ENCODE measurements around the gene WBP4.

Gene WBP4

DNA sequence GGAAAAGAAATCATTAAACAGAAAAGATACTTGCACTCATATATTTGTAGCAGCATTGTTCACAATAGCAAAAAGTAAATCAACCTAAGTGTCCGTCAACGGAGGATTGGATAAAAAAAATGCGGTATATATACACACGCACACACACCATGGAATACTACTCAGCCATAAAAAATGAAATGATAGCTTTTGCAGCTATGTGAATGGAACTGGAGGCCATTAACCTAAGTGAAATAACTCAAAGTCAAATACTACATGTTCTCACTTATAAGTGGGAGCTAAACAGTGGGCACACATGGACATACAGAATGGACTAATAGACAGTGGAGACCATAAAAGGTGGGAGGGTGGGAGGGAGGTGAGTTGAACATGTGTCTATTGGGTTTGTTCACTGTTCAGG lies 18.4 kb downstream of the WBP4 start:
- TF ChIP-seq CEBPB (IDR thresholded peaks at IDR 0.05) (no peak), RAD21 (IDR thresholded peaks at IDR 0.05; ENCODE audit: low read depth) (no peak), YY1 (IDR thresholded peaks at IDR 0.05; ENCODE audit: low read depth) (no peak), ZBTB7A (IDR thresholded peaks at IDR 0.05; ENCODE audit: low read depth) (no peak), FOXM1 (IDR thresholded peaks at IDR 0.05; ENCODE audit: borderline replicate concordance, low read depth) (no peak), EP300 (IDR thresholded peaks at IDR 0.05; ENCODE audit: borderline replicate concordance) (no peak), TCF12 (IDR thresholded peaks at IDR 0.05; ENCODE audit: low read depth) (no peak), TAF1 (IDR thresholded peaks at IDR 0.05; ENCODE audit: low read depth) (no peak)

DNA sequence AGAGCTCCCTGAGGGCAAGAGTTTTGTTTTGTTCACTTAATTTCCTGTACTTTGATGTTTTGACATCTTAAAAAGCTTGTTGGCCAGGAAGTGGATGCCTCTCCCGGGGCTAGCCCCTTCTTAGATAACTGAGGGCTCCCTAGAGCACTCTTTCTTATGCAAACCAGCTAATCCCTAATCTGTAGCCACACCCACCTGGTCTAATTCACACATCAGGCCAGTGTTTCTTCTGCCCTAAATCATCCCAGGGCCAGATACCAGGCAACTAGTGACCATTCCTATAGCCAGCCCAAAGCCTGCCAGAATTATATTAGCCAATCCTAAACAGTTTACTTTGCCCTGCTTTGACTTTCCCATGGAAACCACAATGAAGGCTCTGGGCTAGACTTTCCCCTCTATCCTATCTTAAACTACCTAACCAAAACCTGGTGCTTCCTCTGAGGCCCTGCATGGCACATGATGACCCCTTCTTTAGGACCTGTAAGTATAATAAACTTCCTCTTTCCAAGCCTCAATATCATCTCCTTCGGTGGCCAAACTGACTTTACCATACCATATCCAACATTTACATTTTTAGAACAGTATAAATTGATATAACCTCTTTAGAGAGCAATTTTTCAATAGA lies 24.8 kb downstream of the WBP4 start:
- TF ChIP-seq, protein P1, sequence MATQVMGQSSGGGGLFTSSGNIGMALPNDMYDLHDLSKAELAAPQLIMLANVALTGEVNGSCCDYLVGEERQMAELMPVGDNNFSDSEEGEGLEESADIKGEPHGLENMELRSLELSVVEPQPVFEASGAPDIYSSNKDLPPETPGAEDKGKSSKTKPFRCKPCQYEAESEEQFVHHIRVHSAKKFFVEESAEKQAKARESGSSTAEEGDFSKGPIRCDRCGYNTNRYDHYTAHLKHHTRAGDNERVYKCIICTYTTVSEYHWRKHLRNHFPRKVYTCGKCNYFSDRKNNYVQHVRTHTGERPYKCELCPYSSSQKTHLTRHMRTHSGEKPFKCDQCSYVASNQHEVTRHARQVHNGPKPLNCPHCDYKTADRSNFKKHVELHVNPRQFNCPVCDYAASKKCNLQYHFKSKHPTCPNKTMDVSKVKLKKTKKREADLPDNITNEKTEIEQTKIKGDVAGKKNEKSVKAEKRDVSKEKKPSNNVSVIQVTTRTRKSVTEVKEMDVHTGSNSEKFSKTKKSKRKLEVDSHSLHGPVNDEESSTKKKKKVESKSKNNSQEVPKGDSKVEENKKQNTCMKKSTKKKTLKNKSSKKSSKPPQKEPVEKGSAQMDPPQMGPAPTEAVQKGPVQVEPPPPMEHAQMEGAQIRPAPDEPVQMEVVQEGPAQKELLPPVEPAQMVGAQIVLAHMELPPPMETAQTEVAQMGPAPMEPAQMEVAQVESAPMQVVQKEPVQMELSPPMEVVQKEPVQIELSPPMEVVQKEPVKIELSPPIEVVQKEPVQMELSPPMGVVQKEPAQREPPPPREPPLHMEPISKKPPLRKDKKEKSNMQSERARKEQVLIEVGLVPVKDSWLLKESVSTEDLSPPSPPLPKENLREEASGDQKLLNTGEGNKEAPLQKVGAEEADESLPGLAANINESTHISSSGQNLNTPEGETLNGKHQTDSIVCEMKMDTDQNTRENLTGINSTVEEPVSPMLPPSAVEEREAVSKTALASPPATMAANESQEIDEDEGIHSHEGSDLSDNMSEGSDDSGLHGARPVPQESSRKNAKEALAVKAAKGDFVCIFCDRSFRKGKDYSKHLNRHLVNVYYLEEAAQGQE (IDR thresholded peaks at IDR 0.05; ENCODE audit: low read depth), result no peak
- TF ChIP-seq EP300 (IDR thresholded peaks at IDR 0.05; ENCODE audit: borderline replicate concordance), result no peak
- TF ChIP-seq FOXM1 (IDR thresholded peaks at IDR 0.05; ENCODE audit: borderline replicate concordance, low read depth), result no peak
- TF ChIP-seq EGR1 (IDR thresholded peaks at IDR 0.05), result no peak
- no peak for TF ChIP-seq CREB1 (IDR thresholded peaks at IDR 0.05; ENCODE audit: low read depth)
- no peak for TF ChIP-seq RAD21 (IDR thresholded peaks at IDR 0.05; ENCODE audit: low read depth)
- no peak for TF ChIP-seq YY1 (IDR thresholded peaks at IDR 0.05; ENCODE audit: low read depth)
- no peak for TF ChIP-seq TCF12 (IDR thresholded peaks at IDR 0.05; ENCODE audit: low read depth)
- no peak for TF ChIP-seq NFIC (IDR thresholded peaks at IDR 0.05)
- TF ChIP-seq, protein P2, sequence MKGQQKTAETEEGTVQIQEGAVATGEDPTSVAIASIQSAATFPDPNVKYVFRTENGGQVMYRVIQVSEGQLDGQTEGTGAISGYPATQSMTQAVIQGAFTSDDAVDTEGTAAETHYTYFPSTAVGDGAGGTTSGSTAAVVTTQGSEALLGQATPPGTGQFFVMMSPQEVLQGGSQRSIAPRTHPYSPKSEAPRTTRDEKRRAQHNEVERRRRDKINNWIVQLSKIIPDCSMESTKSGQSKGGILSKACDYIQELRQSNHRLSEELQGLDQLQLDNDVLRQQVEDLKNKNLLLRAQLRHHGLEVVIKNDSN (IDR thresholded peaks at IDR 0.05), result no peak
- no peak for TF ChIP-seq TEAD4 (IDR thresholded peaks at IDR 0.05)
- no peak for TF ChIP-seq ZBTB7A (IDR thresholded peaks at IDR 0.05; ENCODE audit: low read depth)
- TF ChIP-seq, protein P3, sequence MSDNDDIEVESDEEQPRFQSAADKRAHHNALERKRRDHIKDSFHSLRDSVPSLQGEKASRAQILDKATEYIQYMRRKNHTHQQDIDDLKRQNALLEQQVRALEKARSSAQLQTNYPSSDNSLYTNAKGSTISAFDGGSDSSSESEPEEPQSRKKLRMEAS (IDR thresholded peaks at IDR 0.05), result no peak
- no peak for TF ChIP-seq CEBPB (IDR thresholded peaks at IDR 0.05)
- no peak for TF ChIP-seq TAF1 (IDR thresholded peaks at IDR 0.05; ENCODE audit: low read depth)

DNA sequence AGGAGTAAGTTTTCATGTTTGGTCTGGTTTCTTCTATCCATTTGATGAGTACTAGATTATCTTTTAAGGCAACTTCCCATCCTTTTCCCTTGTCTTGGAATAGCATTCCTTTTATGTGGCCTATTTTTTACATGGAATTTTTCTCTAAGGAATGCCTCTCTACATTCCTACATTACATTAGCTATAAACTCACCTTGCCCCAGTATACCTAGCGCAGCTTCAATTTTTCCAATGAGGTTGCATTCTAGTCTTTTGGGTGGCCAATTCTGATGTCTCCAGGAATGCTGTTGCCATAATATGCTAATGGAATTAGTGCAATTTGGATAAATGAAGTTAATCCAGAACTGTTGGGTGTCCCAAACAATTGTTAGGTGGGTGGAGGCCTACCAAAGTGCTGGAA lies 37.5 kb downstream of the WBP4 start:
- TF ChIP-seq FOXM1 (IDR thresholded peaks at IDR 0.05; ENCODE audit: borderline replicate concordance, low read depth) (no peak), RAD21 (IDR thresholded peaks at IDR 0.05; ENCODE audit: low read depth) (no peak), TEAD4 (IDR thresholded peaks at IDR 0.05) (no peak)
- TF ChIP-seq, protein P2 (IDR thresholded peaks at IDR 0.05), result no peak

DNA sequence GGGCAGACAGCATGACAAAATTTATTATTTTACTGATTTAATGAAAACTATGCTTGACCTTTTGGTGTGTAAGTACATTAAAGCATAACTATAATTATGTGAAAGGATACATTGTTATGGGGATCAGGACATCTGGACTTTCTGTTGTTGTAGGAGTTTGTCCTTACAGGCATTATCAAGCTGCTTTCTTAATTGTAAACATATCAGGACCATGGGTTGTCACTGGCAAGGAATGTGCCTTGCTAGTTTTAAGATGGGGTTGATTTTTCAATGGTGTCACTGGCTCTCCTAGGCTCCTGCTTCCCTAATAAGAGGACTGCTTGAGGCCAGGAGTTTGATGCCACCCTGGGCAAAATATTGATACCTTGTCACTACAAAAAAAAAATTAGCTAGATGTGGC lies 38.7 kb downstream of the WBP4 start:
- TF ChIP-seq ZBTB7A (IDR thresholded peaks at IDR 0.05; ENCODE audit: low read depth) (no peak), NFIC (IDR thresholded peaks at IDR 0.05) (no peak), YY1 (IDR thresholded peaks at IDR 0.05; ENCODE audit: low read depth) (no peak), CEBPB (IDR thresholded peaks at IDR 0.05) (no peak), TAF1 (IDR thresholded peaks at IDR 0.05; ENCODE audit: low read depth) (no peak), TCF12 (IDR thresholded peaks at IDR 0.05; ENCODE audit: low read depth) (no peak), EGR1 (IDR thresholded peaks at IDR 0.05) (no peak), FOXM1 (IDR thresholded peaks at IDR 0.05; ENCODE audit: borderline replicate concordance, low read depth) (no peak)

DNA sequence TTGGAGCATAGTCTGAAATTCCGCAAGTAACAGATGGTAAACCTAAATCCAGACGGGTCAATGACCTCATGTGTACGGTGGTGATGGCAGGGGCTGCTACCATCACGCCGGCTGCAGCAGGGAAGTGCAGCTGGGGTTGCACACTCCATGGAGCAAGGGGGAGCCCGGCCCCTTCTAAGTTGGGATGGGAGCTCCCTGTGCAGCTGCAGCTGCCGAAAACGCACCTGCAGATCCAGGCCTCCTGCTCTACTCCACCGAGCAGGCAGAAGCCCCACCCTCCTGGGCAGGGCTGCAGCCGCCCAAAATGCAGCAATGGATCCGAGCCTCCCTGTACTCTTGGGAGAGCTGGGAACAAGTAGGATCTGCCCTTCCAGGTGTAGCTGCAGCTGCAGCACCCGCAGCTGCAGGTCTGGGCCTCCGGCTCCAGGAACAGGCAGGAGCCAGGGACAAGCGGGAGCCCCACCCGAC lies 45.8 kb downstream of the WBP4 start:
- TF ChIP-seq, protein P3 (IDR thresholded peaks at IDR 0.05), result no peak
- no peak for TF ChIP-seq NFIC (IDR thresholded peaks at IDR 0.05)
- TF ChIP-seq, protein P2 (IDR thresholded peaks at IDR 0.05), result no peak
- no peak for TF ChIP-seq CREB1 (IDR thresholded peaks at IDR 0.05; ENCODE audit: low read depth)
- no peak for TF ChIP-seq EGR1 (IDR thresholded peaks at IDR 0.05)
- TF ChIP-seq CEBPB (IDR thresholded peaks at IDR 0.05), result no peak
- TF ChIP-seq TAF1 (IDR thresholded peaks at IDR 0.05; ENCODE audit: low read depth), result no peak
- TF ChIP-seq TCF12 (IDR thresholded peaks at IDR 0.05; ENCODE audit: low read depth), result no peak
- no peak for TF ChIP-seq TEAD4 (IDR thresholded peaks at IDR 0.05)
- TF ChIP-seq YY1 (IDR thresholded peaks at IDR 0.05; ENCODE audit: low read depth), result no peak
- TF ChIP-seq ZBTB7A (IDR thresholded peaks at IDR 0.05; ENCODE audit: low read depth), result no peak
- no peak for TF ChIP-seq EP300 (IDR thresholded peaks at IDR 0.05; ENCODE audit: borderline replicate concordance)
- no peak for TF ChIP-seq RAD21 (IDR thresholded peaks at IDR 0.05; ENCODE audit: low read depth)
- no peak for TF ChIP-seq FOXM1 (IDR thresholded peaks at IDR 0.05; ENCODE audit: borderline replicate concordance, low read depth)
- TF ChIP-seq, protein P1 (IDR thresholded peaks at IDR 0.05; ENCODE audit: low read depth), result no peak

All from Ishikawa (cell line).